ENCODE measurements around the gene ZNF335. TPM values are rescaled to one million over a fixed set of nuclear protein-coding genes. Genes with fewer than 3 reads are reported as not detected.

Gene ZNF335
- total RNA-seq, 6 donors from 2014 or later, result 17.4 to 41.9 (median 23.0) TPM

DNA sequence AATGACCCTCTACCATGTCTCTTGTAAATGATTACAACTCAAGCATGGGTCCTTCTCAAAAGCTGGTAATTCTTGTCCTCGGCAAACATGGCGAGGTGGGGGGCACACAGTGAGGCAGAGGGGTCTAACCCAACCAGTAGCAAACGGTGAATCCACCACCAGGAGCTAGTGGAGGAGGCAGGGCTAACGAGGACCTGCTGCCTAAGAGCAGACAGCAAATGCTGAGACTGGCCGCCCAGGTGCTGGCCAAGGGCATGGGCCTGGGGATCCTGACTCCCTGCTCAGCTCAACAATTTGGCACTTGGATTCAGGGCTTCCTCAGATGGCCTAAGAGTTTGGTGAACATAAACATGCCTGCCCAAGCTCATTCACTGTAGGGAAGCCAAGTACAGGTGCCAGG lies 19.1 kb downstream of the ZNF335 start:
- Histone ChIP-seq H3K27me3 (no peaks in the 10 kb centered on the region), H3K27ac (no peak overlapping the region), H3K9me3 (no peaks in the 10 kb centered on the region), H3K36me3 (peaks cover 29 to 90% (median 75%) of the 10 kb centered on the region in 4 donors), H3K4me3 (no peak overlapping the region), H3K4me1 (no peaks in the 10 kb centered on the region)
- DNase-seq (no peak), ATAC-seq (ENCODE audit: low FRiP score in 2 of 2) (no peak)
- 89 to 93% methylated on average over 4 to 5 of the region's 5 CpGs for WGBS, 2 donors
- TF ChIP-seq POLR2A (IDR thresholded peaks at IDR 0.05) (no peak), EP300 (IDR thresholded peaks at IDR 0.05) (no peak), POLR2AphosphoS5 (IDR thresholded peaks at IDR 0.05) (no peak)
- TF ChIP-seq, protein P1, sequence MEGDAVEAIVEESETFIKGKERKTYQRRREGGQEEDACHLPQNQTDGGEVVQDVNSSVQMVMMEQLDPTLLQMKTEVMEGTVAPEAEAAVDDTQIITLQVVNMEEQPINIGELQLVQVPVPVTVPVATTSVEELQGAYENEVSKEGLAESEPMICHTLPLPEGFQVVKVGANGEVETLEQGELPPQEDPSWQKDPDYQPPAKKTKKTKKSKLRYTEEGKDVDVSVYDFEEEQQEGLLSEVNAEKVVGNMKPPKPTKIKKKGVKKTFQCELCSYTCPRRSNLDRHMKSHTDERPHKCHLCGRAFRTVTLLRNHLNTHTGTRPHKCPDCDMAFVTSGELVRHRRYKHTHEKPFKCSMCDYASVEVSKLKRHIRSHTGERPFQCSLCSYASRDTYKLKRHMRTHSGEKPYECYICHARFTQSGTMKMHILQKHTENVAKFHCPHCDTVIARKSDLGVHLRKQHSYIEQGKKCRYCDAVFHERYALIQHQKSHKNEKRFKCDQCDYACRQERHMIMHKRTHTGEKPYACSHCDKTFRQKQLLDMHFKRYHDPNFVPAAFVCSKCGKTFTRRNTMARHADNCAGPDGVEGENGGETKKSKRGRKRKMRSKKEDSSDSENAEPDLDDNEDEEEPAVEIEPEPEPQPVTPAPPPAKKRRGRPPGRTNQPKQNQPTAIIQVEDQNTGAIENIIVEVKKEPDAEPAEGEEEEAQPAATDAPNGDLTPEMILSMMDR (IDR thresholded peaks at IDR 0.05), result no peak

DNA sequence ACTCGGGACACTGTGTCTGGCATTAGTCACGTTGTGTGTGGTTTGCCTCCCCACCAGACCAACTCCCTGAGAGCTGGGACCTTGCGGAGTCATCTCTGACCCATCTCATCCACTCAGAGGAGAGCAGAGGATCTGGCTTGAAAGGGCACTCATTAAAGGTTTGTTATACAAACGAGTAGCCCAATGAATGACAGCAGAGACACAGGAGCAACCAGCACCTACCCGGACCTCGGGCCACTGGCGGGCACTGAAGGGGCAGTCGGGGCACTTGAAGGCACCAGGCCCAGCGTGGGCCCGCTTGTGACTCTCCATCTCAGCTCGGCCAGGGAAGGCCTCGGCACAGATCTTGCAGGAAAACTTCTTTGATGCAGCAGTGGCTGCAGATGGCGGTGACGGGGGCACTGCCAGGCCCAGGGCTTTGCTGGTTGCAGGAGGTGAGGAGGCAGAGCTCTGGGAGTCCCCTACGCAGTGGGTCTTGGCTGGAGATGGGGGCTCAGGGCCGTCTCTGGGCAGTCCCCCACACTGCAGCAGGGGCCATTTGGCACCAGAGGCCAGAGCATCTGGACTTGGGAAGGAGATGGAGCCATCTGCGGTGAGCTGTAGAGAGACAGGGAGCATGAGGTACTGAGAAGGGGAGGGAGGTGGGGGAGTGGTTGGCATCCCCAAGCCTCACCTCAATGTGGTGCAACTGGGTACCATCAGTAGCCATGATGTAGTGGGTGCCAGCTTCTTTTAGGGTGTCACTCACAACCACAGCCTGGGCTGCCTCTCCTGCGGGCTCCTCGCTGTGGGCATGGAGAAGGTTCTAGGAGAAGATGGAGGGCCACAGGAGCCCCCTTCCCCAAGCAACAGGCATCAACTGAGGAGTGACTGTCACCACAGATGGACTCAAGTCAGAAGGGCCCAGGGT lies 19.8 kb downstream of the ZNF335 start:
- TF ChIP-seq, protein P1 (IDR thresholded peaks at IDR 0.05), result no peak
- TF ChIP-seq EP300 (IDR thresholded peaks at IDR 0.05) (no peak), POLR2AphosphoS5 (IDR thresholded peaks at IDR 0.05) (no peak), POLR2A (IDR thresholded peaks at IDR 0.05) (no peak)
- DNase-seq, result no peak
- WGBS, 2 donors, result 89 to 92% methylated on average over 4 to 15 of the region's 19 CpGs
- Histone ChIP-seq H3K9me3 (no peaks in the 10 kb centered on the region), H3K27me3 (no peaks in the 10 kb centered on the region), H3K27ac (no peak overlapping the region), H3K4me1 (peaks cover 0 to 4% (median 0%) of the 10 kb centered on the region in 4 donors), H3K36me3 (peaks cover 24 to 90% (median 75%) of the 10 kb centered on the region in 4 donors), H3K4me3 (no peak overlapping the region)
- no peak for ATAC-seq (ENCODE audit: low FRiP score in 2 of 2)

DNA sequence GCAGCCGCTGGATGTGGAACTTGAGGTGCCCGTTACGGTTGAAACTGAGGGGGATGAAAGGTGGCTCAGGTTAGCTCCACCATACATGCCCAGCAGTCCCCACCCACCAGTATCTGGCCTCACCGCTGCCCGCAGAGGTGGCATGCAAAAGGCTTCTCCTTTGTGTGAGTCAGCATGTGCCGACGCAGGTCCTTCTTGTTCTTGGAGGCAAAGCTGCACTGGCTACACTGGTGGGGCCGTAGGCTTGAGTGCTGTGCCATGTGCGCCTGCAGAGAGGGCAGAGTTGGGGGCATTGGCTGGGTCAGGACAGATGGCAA lies 21.7 kb downstream of the ZNF335 start:
- no peak for ATAC-seq (ENCODE audit: low FRiP score in 2 of 2)
- Histone ChIP-seq H3K27ac (no peak overlapping the region), H3K9me3 (no peaks in the 10 kb centered on the region), H3K36me3 (peaks cover 38 to 91% (median 83%) of the 10 kb centered on the region in 4 donors), H3K27me3 (no peaks in the 10 kb centered on the region), H3K4me3 (no peak overlapping the region), H3K4me1 (peaks cover 0 to 14% (median 6%) of the 10 kb centered on the region in 4 donors)
- TF ChIP-seq POLR2A (IDR thresholded peaks at IDR 0.05) (no peak), POLR2AphosphoS5 (IDR thresholded peaks at IDR 0.05) (no peak), EP300 (IDR thresholded peaks at IDR 0.05) (no peak)
- DNase-seq, result no peak
- WGBS, 2 donors, result 86 to 93% methylated on average over 9 of the region's 9 CpGs

DNA sequence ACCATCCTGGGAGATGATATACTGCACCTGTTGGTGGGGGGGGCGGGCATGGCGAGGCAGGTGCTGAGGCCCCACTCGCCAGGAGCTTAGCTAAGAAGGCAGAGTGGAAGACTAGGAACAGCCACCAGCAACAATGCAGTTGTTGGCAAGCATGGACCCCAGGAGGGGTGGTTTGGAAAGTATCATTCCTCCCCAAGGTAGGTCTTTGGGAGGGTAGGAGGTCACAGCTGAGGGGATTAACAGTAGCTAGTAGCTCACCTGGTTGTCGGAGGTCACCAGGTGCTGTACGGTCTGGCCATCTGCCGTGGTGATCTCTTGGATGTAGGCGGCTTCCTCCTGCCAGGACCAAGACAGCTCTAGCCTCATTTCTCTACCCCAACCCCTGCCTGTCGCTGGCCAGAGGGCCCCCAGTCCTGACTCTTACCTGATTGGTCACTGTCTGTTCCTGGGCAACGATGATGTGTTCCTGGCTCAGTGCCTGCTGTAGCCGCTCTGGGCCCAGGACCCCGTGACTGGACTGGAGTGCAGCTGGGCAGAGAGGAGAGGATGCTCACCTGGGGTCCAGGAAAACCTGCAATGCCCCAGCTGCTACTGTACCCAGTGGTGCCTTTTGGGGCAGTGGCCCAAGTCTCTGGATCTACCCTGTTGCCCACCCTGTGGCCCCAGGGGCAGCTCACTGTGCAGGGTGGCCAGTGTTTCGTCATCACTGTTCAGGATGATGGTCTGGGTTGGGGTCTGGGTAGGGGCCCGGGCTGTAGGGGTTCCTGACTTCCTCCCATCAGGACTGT lies 22.3 kb downstream of the ZNF335 start:
- ATAC-seq (ENCODE audit: low FRiP score in 2 of 2) (no peak), DNase-seq (no peak)
- no peaks in the 10 kb centered on the region for H3K9me3 ChIP-seq
- TF ChIP-seq, protein P1 (IDR thresholded peaks at IDR 0.05), result no peak
- TF ChIP-seq POLR2AphosphoS5 (IDR thresholded peaks at IDR 0.05) (no peak), EP300 (IDR thresholded peaks at IDR 0.05) (no peak), POLR2A (IDR thresholded peaks at IDR 0.05) (no peak)
- H3K36me3 ChIP-seq, result peaks cover 44 to 96% (median 89%) of the 10 kb centered on the region in 4 donors
- H3K27me3 ChIP-seq, result no peaks in the 10 kb centered on the region
- no peak overlapping the region for H3K4me3 ChIP-seq
- H3K27ac ChIP-seq, result no peak overlapping the region
- peaks cover 0 to 14% (median 7%) of the 10 kb centered on the region in 4 donors for H3K4me1 ChIP-seq
- 87% methylated on average over 11 to 13 of the region's 13 CpGs for WGBS, 2 donors
